ENCODE measurements around the gene OR52E8. TPM values are rescaled to one million over a fixed set of nuclear protein-coding genes. Genes with fewer than 3 reads are reported as not detected.

Gene OR52E8
- not detected for total RNA-seq

DNA sequence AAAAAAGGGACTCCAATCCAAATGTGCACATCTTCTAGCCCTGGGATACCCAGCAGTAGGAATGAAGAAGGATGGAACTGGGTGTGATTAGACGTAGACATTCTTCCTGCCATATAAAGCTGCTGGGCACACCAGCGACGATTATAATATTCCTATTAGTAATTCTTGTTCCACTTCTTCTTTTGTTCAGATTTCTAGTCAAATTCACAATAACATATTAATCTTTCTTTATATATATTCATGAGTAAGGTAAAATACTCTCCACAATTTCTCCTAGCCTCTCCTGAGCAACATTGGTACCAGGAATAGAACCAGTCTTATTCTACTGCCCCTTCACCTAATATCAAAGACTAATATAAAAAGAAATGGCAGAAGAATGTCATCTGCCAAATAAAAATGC, at the start of gene OR52E8:
OR52E8 (minus strand) TSS at position 101 of the 400 bp plus-strand sequence; CDS start at position 101, 0 bp downstream.
- no peaks in the 10 kb centered on the region for H3K9me3 Mint-ChIP-seq
- no peak for DNase-seq
- H3K27ac Mint-ChIP-seq: no peak within 1 kb of the TSS
- H3K4me3 Mint-ChIP-seq: no peak within 1 kb of the TSS
- no peaks in the 10 kb centered on the region for H3K4me1 Mint-ChIP-seq
- H3K36me3 Mint-ChIP-seq: no peaks in the 10 kb centered on the region
- H3K27me3 Mint-ChIP-seq: peaks cover 12% of the 10 kb centered on the region

DNA sequence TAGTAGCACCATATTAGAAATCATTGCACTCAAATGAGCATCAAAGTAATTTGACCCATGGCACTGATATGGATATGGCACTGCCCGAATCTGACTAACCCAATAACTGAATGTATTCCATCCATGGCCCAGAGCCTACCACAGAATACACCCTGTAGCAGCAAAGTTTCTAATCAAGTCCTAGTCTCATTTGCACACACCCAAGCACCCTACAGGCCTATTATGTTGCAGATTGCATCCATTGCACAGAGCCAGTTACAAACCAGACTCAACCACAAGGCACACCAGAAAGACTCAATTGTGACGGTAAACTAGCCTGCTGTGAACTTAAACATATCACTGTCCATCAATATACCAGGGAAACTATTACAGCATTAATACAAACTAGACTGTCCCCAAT, 42.0 kb upstream of the OR52E8 start:
- no peak for DNase-seq
- peaks cover 9% of the 10 kb centered on the region for H3K27me3 Mint-ChIP-seq
- no peaks in the 10 kb centered on the region for H3K36me3 Mint-ChIP-seq
- H3K4me1 Mint-ChIP-seq: no peaks in the 10 kb centered on the region
- no peak overlapping the region for H3K27ac Mint-ChIP-seq
- H3K9me3 Mint-ChIP-seq: no peaks in the 10 kb centered on the region
- no peak overlapping the region for H3K4me3 Mint-ChIP-seq

DNA sequence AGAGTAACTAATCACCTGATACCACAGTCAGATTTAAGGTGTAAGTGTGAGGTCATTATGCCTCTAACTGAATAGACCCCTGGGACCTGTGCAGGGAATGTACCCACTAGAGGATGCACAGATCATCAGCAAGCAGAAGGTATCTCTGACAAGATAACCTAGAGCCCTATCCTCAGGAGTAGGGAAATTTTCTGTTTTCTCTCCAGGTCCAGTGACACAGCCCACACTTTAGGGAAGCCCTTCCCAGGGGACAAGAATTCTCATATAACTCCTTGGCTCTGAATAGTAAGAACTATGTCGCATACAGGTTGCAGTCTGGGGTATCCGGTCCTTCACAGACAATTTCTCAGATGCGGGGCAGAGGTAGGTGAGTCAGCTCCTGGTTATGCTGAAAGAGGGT, 35.4 kb upstream of the OR52E8 start, which contains the start of gene OR52E5:
OR52E5 (plus strand) TSS at position 301 of the 400 bp plus-strand sequence. CDS start 7,569 bp downstream, outside the sequence.
- DNase-seq: no peak
- H3K27me3 Mint-ChIP-seq: peaks cover 22% of the 10 kb centered on the region
- H3K36me3 Mint-ChIP-seq: no peaks in the 10 kb centered on the region
- no peaks in the 10 kb centered on the region for H3K4me1 Mint-ChIP-seq
- H3K4me3 Mint-ChIP-seq: no peak within 1 kb of the TSS
- no peak within 1 kb of the TSS for H3K27ac Mint-ChIP-seq
- H3K9me3 Mint-ChIP-seq: no peaks in the 10 kb centered on the region

DNA sequence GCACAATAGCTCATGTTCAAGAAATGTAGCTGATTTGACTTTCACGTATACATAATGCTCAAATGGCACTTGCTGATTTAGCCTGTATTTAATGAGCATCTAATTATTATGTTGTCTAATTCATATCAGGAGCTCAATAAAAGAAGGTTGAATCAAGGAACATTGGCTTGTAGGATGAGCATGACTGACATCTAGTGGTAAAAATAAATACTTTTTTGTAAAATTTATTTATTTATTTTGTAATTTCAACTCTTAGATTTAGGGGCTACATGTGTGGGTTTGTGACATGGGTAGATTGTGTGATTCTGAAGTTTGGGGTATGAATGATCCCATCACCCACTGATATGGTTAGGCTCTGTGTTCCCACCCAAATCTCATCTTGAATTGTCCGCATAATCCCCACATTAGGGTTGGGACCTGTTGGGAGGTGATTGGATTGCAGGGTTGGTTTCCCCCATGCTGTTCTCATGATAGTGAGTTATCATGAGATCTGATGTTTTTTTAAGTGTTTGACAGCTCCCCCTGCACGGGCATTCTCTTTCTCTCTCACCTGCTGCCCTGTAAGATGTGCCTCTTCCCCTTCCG, 33.8 kb upstream of the OR52E8 start:
- H3K4me1 Mint-ChIP-seq: no peaks in the 10 kb centered on the region
- no peaks in the 10 kb centered on the region for H3K36me3 Mint-ChIP-seq
- DNase-seq: no peak
- peaks cover 31% of the 10 kb centered on the region for H3K27me3 Mint-ChIP-seq
- no peak overlapping the region for H3K4me3 Mint-ChIP-seq
- no peaks in the 10 kb centered on the region for H3K9me3 Mint-ChIP-seq
- H3K27ac Mint-ChIP-seq: no peak overlapping the region

DNA sequence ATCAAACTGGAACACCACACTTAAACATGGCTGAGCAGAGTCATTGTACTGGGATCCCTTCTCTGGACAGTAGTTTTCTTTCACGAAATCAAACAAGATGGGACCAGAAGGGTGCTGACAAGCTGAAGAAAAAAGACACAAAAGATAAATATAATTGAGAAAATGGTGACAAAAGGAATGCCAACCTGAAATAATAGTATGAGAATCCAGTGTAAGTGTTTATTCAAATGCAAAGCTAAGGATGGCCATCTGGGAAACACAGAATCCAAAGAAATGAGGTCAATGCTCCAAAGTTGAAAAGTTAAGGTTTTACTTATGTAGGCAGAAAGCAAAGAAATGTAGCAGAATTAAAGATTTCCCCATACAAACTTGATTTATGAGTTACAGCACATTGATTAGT, 30.2 kb upstream of the OR52E8 start:
- Mint-ChIP-seq H3K36me3 (no peaks in the 10 kb centered on the region), H3K4me1 (no peaks in the 10 kb centered on the region), H3K9me3 (no peaks in the 10 kb centered on the region), H3K27me3 (peaks cover 26% of the 10 kb centered on the region), H3K4me3 (no peak overlapping the region), H3K27ac (no peak overlapping the region)
- DNase-seq: no peak

DNA sequence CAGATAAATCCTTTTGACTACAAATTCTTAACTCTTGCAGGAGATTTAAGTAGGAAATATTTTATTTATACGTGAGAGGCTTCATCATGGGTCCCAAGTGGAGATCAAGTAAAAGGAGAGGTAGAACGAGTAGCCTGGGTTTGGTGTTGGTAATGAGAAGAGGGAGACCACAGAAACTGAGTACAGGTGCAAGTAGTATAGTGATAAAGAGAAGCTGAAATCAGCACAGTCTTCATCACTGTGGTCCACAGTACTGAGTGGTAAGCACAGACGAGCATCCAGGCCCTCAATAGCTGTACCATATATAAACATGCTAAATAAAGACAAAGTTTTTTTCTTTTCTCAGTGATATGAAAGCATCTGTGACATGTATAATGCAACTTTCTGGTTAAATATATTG, 29.7 kb upstream of the OR52E8 start:
- peaks cover 31% of the 10 kb centered on the region for H3K27me3 Mint-ChIP-seq
- DNase-seq: no peak
- H3K9me3 Mint-ChIP-seq: no peaks in the 10 kb centered on the region
- no peak overlapping the region for H3K27ac Mint-ChIP-seq
- no peaks in the 10 kb centered on the region for H3K36me3 Mint-ChIP-seq
- no peak overlapping the region for H3K4me3 Mint-ChIP-seq
- no peaks in the 10 kb centered on the region for H3K4me1 Mint-ChIP-seq

DNA sequence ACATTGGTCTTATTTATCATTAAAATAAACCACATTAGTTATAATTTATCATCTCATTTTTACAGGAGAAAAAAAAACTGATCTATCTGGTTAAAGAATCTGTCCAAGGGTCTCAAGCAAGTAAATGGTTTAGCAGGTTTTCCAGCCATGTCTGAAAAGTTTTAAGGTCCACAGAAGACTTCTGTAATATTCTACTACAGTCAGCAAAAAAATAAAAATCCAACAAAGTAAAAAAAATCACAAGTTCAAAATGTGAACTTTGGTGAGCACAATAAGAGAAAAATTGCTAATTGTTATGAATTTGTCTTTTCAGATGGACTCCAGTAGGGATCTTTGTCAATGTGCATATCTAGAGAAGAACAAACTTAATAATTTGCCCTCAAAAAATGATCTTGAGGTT, 24.3 kb upstream of the OR52E8 start:
- no peaks in the 10 kb centered on the region for H3K4me1 Mint-ChIP-seq
- H3K27ac Mint-ChIP-seq: no peak overlapping the region
- peaks cover 22% of the 10 kb centered on the region for H3K27me3 Mint-ChIP-seq
- H3K4me3 Mint-ChIP-seq: no peak overlapping the region
- no peak for DNase-seq
- H3K9me3 Mint-ChIP-seq: no peaks in the 10 kb centered on the region
- H3K36me3 Mint-ChIP-seq: no peaks in the 10 kb centered on the region

DNA sequence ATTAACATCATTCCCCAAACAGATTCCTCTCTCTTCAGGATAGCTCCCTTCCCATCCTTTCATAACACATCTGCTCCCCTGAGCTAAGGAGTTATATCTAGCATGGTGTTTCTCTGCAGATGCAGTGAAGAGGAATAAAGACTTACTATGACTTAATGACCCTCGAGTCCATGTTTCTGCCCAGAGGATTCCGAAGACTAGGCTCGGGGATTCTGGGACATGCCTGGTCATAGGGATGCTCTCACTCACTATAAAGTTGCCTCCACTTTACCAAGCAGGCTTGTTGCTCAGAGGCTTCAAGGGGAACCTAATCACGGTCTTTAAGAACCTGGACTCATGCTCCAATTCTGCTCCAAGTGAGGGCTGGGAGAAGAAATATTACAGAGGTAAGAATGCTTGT, 22.8 kb upstream of the OR52E8 start, which contains the start of gene OR52E4:
OR52E4 (plus strand) TSS at position 301 of the 400 bp plus-strand sequence. CDS start 3,664 bp downstream, outside the sequence.
- Mint-ChIP-seq H3K27me3 (peaks cover 19% of the 10 kb centered on the region), H3K27ac (no peak within 1 kb of the TSS)
- no peak for DNase-seq

DNA sequence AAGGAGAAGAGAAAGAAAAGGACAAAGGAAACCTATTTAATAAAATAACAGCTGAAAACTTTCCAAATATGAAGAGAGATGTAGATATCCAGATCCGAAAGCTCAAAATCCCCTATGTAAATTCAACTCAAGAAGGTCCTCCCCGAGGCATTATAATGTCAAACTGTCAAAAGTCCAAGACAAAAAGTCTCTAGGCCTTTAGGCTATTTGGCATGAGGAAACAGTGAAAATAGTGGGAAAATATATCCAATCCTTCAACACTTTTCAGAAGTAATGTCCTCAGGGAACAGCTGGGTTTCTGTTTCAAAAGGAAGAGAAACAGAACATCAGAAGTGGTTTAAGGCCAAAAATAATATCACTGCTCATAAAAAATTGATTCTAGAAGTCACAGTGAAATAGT, 21.1 kb upstream of the OR52E8 start:
- H3K27ac Mint-ChIP-seq: no peak overlapping the region
- no peak overlapping the region for H3K4me3 Mint-ChIP-seq
- H3K9me3 Mint-ChIP-seq: peaks cover under 1% of the 10 kb centered on the region
- DNase-seq: no peak
- no peaks in the 10 kb centered on the region for H3K36me3 Mint-ChIP-seq
- no peaks in the 10 kb centered on the region for H3K4me1 Mint-ChIP-seq
- H3K27me3 Mint-ChIP-seq: peaks cover 12% of the 10 kb centered on the region

More for the DNA sequence above, 22.8 kb upstream of the OR52E8 start, which contains the start of gene OR52E4:
- H3K4me1 Mint-ChIP-seq: no peaks in the 10 kb centered on the region
- H3K36me3 Mint-ChIP-seq: no peaks in the 10 kb centered on the region
- no peaks in the 10 kb centered on the region for H3K9me3 Mint-ChIP-seq
- no peak within 1 kb of the TSS for H3K4me3 Mint-ChIP-seq

DNA sequence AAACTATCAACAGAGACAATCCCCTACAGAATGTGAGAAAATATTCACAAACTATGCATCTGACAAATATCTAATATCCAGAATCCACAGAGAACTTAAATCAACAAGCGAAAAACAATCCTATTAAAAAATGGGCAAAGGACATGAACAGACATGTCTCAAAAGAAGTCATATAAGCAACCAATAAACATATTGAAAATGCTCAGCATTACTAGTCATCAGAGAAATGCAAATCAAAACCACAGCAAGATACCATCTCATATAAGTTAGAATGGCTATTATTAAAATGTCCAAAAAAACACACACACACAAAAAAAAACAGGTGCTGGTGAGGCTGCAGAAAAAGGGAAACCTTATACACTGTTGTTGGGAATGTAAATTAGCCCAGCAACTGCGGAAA, 8.3 kb upstream of the OR52E8 start:
- Mint-ChIP-seq H3K4me1 (no peaks in the 10 kb centered on the region), H3K4me3 (no peak overlapping the region), H3K9me3 (peaks cover 2% of the 10 kb centered on the region), H3K27ac (no peak overlapping the region), H3K27me3 (peaks cover 28% of the 10 kb centered on the region), H3K36me3 (no peaks in the 10 kb centered on the region)
- no peak for DNase-seq

DNA sequence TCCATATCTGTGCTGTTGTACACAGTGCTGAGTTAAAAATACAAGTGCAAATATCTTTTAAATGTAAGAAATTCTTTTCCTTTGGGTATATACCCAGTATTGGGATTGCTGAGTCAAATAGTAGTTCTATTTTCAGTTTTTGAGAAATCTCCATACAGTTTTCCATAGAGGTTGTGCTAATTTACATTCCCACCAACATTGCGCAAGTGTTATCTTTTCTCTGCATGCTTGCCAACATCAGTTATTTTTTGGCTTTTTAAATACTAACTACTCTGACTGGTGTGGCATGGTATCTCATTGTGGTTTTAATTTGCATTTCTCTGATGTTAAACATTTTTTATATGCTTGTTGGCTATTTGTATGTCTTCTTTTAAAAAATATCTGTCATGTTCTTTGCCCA, 6.5 kb downstream of the OR52E8 start:
- H3K4me1 Mint-ChIP-seq: no peaks in the 10 kb centered on the region
- H3K4me3 Mint-ChIP-seq: no peak overlapping the region
- no peaks in the 10 kb centered on the region for H3K36me3 Mint-ChIP-seq
- peaks cover 1% of the 10 kb centered on the region for H3K9me3 Mint-ChIP-seq
- H3K27me3 Mint-ChIP-seq: peaks cover 15% of the 10 kb centered on the region
- no peak overlapping the region for H3K27ac Mint-ChIP-seq
- no peak for DNase-seq

DNA sequence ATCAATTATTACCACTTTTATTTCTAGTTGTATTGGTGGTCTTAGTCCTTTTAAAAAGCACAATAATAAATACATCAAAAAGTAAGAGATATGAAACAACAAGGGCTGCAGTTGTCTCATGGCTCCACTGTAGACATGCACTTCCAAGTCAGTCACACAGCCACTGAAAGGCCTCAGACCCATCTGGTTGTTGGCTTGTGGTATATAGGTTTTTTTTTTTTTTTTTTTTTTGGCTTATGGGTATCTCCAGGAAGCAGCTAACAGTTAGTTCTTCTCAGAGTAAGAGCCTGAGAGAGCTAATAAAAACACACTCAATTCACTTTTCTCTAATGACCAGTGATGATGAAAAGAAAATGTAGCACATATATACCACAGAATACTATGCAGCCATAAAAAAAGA, 9.8 kb downstream of the OR52E8 start:
- Mint-ChIP-seq H3K4me1 (no peaks in the 10 kb centered on the region), H3K36me3 (no peaks in the 10 kb centered on the region), H3K27me3 (peaks cover 4% of the 10 kb centered on the region), H3K9me3 (peaks cover 1% of the 10 kb centered on the region), H3K4me3 (no peak overlapping the region), H3K27ac (no peak overlapping the region)
- DNase-seq: no peak

DNA sequence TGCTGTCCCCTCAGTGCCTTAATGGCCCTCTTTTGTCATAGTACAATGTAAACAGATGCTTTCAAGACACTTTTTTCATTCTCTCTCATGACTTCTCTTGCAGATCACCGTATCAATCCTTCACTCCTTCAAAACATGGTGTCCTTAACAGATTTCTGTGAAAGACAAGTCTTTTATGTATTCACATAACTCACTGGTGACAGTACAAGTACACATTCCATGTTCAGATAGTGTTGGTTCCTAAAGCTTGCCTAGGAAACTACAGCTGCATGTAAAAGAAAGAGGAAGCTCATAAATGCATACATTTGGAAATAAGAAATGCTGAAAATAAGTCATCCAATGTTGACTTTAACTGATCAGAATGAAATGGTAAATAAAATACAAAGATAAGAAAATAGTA, 10.8 kb downstream of the OR52E8 start:
- Mint-ChIP-seq H3K4me1 (no peaks in the 10 kb centered on the region), H3K9me3 (peaks cover 1% of the 10 kb centered on the region), H3K27ac (no peak overlapping the region), H3K36me3 (no peaks in the 10 kb centered on the region), H3K4me3 (no peak overlapping the region), H3K27me3 (no peaks in the 10 kb centered on the region)
- no peak for DNase-seq

DNA sequence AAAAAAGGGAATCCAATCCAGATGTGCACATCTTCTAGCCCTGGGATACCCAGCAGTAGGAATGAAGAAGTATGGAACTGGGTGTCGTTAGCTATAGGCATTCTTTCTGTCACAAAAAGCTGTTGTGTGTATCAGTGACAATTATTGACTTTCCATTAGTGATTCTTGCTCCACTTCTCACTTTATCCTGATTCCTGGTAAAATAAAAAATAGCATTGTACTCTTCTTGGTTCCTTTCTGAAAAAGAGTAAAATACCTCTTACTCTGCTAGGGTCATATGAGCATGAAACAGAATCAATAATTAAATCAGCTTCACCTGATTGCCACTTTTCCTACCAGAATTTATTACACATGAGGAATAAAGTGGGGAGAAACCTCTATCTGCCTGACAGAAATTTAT, 15.7 kb downstream of the OR52E8 start, which contains the start of gene OR52E6:
OR52E6 (minus strand) TSS at position 101 of the 400 bp plus-strand sequence; CDS start at position 101, 0 bp downstream.
- no peaks in the 10 kb centered on the region for H3K36me3 Mint-ChIP-seq
- no peaks in the 10 kb centered on the region for H3K9me3 Mint-ChIP-seq
- no peak for DNase-seq
- H3K4me3 Mint-ChIP-seq: no peak within 1 kb of the TSS
- H3K27me3 Mint-ChIP-seq: peaks cover 30% of the 10 kb centered on the region
- no peak within 1 kb of the TSS for H3K27ac Mint-ChIP-seq
- no peaks in the 10 kb centered on the region for H3K4me1 Mint-ChIP-seq

DNA sequence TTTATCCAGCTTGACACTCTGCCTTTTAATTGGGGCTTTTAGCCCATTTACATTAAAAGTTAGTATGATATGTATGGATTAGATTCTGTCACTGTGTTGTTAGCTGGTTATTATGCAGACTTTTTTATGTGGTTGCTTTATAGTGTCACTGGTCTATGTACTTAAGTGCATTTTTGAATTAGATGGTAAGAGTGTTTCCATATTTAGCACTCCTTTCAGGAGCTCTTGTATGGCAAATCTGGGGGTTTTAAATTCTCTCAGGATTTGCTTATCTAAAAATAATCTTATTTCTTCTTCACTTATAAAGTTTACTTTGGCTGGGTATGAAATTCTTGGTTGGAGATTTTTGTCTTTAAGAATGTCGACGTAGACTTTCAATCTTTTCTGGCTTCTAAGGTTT, 19.8 kb downstream of the OR52E8 start:
- Mint-ChIP-seq H3K9me3 (no peaks in the 10 kb centered on the region), H3K36me3 (no peaks in the 10 kb centered on the region), H3K4me3 (no peak overlapping the region), H3K4me1 (no peaks in the 10 kb centered on the region), H3K27me3 (peaks cover 31% of the 10 kb centered on the region), H3K27ac (no peak overlapping the region)
- DNase-seq: no peak

DNA sequence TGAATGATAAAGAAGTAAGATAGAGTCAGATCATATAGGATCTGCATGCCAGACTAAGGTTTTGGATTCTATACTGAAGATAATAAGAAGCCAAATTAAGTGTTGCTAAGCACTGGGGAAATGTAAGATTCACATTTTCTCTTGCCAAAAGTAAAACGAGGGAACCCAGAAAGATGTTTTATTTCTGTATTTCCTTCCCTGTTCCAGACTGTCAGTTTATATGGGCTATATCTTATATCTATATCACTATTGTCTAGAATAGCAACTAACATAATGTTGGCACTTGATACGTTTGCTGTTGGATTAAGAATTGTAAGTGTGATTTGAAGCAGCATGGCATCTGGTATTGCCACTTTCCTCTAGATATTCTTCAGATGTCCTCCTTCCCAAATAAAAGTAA, 24.0 kb downstream of the OR52E8 start:
- no peaks in the 10 kb centered on the region for H3K36me3 Mint-ChIP-seq
- H3K4me3 Mint-ChIP-seq: no peak overlapping the region
- no peaks in the 10 kb centered on the region for H3K4me1 Mint-ChIP-seq
- no peaks in the 10 kb centered on the region for H3K9me3 Mint-ChIP-seq
- H3K27ac Mint-ChIP-seq: no peak overlapping the region
- H3K27me3 Mint-ChIP-seq: peaks cover 16% of the 10 kb centered on the region
- no peak for DNase-seq
